ENCODE results near the gene VWA5B1. TPM values are rescaled to one million over a fixed set of nuclear protein-coding genes. Genes with fewer than 3 reads are reported as not detected.

The VWA5B1 gene
- total RNA-seq, 1 experiment from 2014 or later: not detected

GRCh38 chr1:20402585-20403422 lies 112.1 kb downstream of the VWA5B1 start:
- in situ Hi-C loops (cut with HindIII; ENCODE audit: low sequenced_read_pairs): no loop called here
- DNase-seq (ENCODE audit: low spot score): no peak

GRCh38 chr1:20403423-20404145 lies 112.9 kb downstream of the VWA5B1 start:
- in situ Hi-C loops (cut with HindIII; ENCODE audit: low sequenced_read_pairs): no loop called here
- DNase-seq (ENCODE audit: low spot score): peak; percentile 34

DNA sequence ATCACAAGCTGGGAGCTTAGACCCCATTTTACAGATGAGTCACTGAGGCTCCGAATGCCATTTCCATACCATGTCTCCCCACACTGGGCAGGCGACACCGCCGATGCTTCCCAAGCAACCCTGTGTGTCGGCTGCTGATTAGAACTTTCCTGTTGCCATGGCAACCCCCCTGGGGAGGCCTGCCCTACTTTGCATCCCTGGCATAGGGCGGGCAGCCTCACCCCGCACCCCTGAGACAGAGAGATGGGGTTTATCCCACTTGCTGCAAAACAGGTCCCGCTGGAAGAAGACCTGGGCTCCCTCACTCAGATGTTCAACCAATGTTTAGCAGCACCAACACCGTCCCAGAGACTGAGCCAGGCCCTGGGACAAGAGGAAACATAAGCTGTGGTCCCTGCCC lies 113.8 kb downstream of the VWA5B1 start:
- DNase-seq (ENCODE audit: low spot score): peak; percentile 93
- in situ Hi-C loops (cut with HindIII; ENCODE audit: low sequenced_read_pairs): no loop called here

Other genes with a start within 250 kb of the VWA5B1 start
- not detected in 2 replicates for gene PLA2G5, start 220.7 kb upstream of the VWA5B1 start, total RNA-seq (2014; rRNA removed; shearing (Covaris generic))
- not detected in 2 replicates for gene PLA2G2D, start 171.3 kb upstream of the VWA5B1 start, total RNA-seq (2014; rRNA removed; shearing (Covaris generic))
- gene PLA2G2F, start 151.6 kb upstream of the VWA5B1 start, total RNA-seq (2014; rRNA removed; shearing (Covaris generic)): not detected in 2 replicates
- gene UBXN10, start 104.8 kb upstream of the VWA5B1 start, total RNA-seq (2014; rRNA removed; shearing (Covaris generic)): 0.98 and 3.5 TPM in 2 replicates
- gene PLA2G2C, start 104.4 kb upstream of the VWA5B1 start, total RNA-seq (2014; rRNA removed; shearing (Covaris generic)): not detected in 2 replicates
- not detected in 2 replicates for gene CAMK2N1, start 195.3 kb downstream of the VWA5B1 start, total RNA-seq (2014; rRNA removed; shearing (Covaris generic))
- gene MUL1, start 217.3 kb downstream of the VWA5B1 start, total RNA-seq (2014; rRNA removed; shearing (Covaris generic)): 13.3 and 22.3 TPM in 2 replicates

Measured in G401 (cell line).